ACC112 (cell line): ENCODE measurements around the gene EPHB2.
A peak's percentile ranks its signal among the peaks of the same experiment; 100 is the strongest.

Experiments
- H2AFZ ChIP-seq: fragments of 200-600 bp; sonication (generic); one replicate; pipeline ENCODE4 v1.6.0; 2017; ENCODE audit warnings: antibody characterized with exemption, low read length; ENCODE audit not compliant: unreplicated experiment
- H3K27ac ChIP-seq: fragments of 200-600 bp; sonication (generic); 2 replicates; pipeline ENCODE4 v1.5.1; 2014; ENCODE audit warnings: low read depth, mild to moderate bottlenecking, antibody characterized with exemption, low read length, moderate library complexity
- H3K27me3 ChIP-seq: fragments of 200-600 bp; sonication (generic); 2 replicates; pipeline ENCODE4 v1.6.1; 2014; ENCODE audit warnings: mild to moderate bottlenecking, antibody characterized with exemption, low read length, moderate library complexity, mixed read lengths; ENCODE audit not compliant: insufficient read depth
- H3K36me3 ChIP-seq: fragments of 200-600 bp; sonication (generic); 2 replicates; pipeline ENCODE4 v1.6.1; 2016; ENCODE audit warnings: mild to moderate bottlenecking, antibody characterized with exemption, low read length, moderate library complexity, mixed read lengths; ENCODE audit not compliant: insufficient read depth
- H3K4me1 ChIP-seq: fragments of 200-600 bp; sonication (generic); one replicate; pipeline ENCODE4 v1.6.1; 2016; ENCODE audit warnings: low read length, mixed read lengths; ENCODE audit not compliant: insufficient read depth, unreplicated experiment, control insufficient read depth
- H3K4me3 ChIP-seq: fragments of 200-600 bp; sonication (generic); 2 replicates; pipeline ENCODE4 v1.5.1; 2014; ENCODE audit warnings: mild to moderate bottlenecking, low read depth, low read length
- H3K79me2 ChIP-seq: fragments of 200-600 bp; sonication (generic); one replicate; pipeline ENCODE4 v1.6.0; 2016; ENCODE audit warnings: low read length; ENCODE audit not compliant: control insufficient read depth, unreplicated experiment, insufficient read depth

Gene EPHB2

GRCh38 chr1:22709227-22709626 lies 1.4 kb upstream of the EPHB2 start:
- H2AFZ ChIP-seq, result no peak overlapping the region
- no peak overlapping the region for H3K27ac ChIP-seq
- peaks cover 22% of the 10 kb centered on the region for H3K4me1 ChIP-seq
- H3K27me3 ChIP-seq, result no peaks in the 10 kb centered on the region
- H3K79me2 ChIP-seq, result peaks cover 24% of the 10 kb centered on the region
- no peak overlapping the region for H3K4me3 ChIP-seq
- H3K36me3 ChIP-seq, result no peaks in the 10 kb centered on the region

- Histone ChIP-seq H2AFZ (no peak overlapping the region), H3K4me3 (peak overlapping the region; percentile 72), H3K79me2 (peaks cover 24% of the 10 kb centered on the region), H3K27ac (no peak overlapping the region), H3K4me1 (peaks cover 18% of the 10 kb centered on the region), H3K36me3 (no peaks in the 10 kb centered on the region), H3K27me3 (no peaks in the 10 kb centered on the region)
Observed at GRCh38 chr1:22709891-22710700, 543 bp upstream of the EPHB2 start.

- Histone ChIP-seq H3K4me1 (peaks cover 18% of the 10 kb centered on the region), H3K4me3 (peak overlapping the region; percentile 78), H2AFZ (no peak overlapping the region), H3K27me3 (no peaks in the 10 kb centered on the region), H3K79me2 (peaks cover 24% of the 10 kb centered on the region), H3K36me3 (no peaks in the 10 kb centered on the region), H3K27ac (no peak overlapping the region)
Observed at GRCh38 chr1:22711071-22711470, 432 bp downstream of the EPHB2 start.

GRCh38 chr1:22711591-22712501 lies 1.2 kb downstream of the EPHB2 start:
- Histone ChIP-seq H2AFZ (peak overlapping the region; percentile 70), H3K4me1 (peaks cover 18% of the 10 kb centered on the region), H3K4me3 (peak overlapping the region; percentile 78), H3K27me3 (no peaks in the 10 kb centered on the region), H3K36me3 (no peaks in the 10 kb centered on the region), H3K27ac (no peak overlapping the region), H3K79me2 (peaks cover 27% of the 10 kb centered on the region)

- no peaks in the 10 kb centered on the region for H3K36me3 ChIP-seq
- H3K27me3 ChIP-seq, result no peaks in the 10 kb centered on the region
- H2AFZ ChIP-seq, result no peak overlapping the region
- peaks cover 35% of the 10 kb centered on the region for H3K79me2 ChIP-seq
- no peak overlapping the region for H3K27ac ChIP-seq
- peaks cover 18% of the 10 kb centered on the region for H3K4me1 ChIP-seq
- H3K4me3 ChIP-seq, result peak overlapping the region; percentile 78
Observed at GRCh38 chr1:22712502-22713271, 2.0 kb downstream of the EPHB2 start.

GRCh38 chr1:22714455-22714854 lies 3.8 kb downstream of the EPHB2 start:
- Histone ChIP-seq H3K27me3 (no peaks in the 10 kb centered on the region), H3K36me3 (no peaks in the 10 kb centered on the region), H3K4me1 (peaks cover 18% of the 10 kb centered on the region), H3K4me3 (no peak overlapping the region), H2AFZ (no peak overlapping the region), H3K79me2 (peaks cover 44% of the 10 kb centered on the region), H3K27ac (no peak overlapping the region)

GRCh38 chr1:22717037-22717760 lies 6.6 kb downstream of the EPHB2 start:
- Histone ChIP-seq H3K27me3 (no peaks in the 10 kb centered on the region), H3K79me2 (peaks cover 45% of the 10 kb centered on the region), H2AFZ (no peak overlapping the region), H3K4me1 (peaks cover 9% of the 10 kb centered on the region), H3K27ac (no peak overlapping the region), H3K4me3 (no peak overlapping the region), H3K36me3 (no peaks in the 10 kb centered on the region)

- no peaks in the 10 kb centered on the region for H3K27me3 ChIP-seq
- H3K4me1 ChIP-seq, result no peaks in the 10 kb centered on the region
- no peak overlapping the region for H3K4me3 ChIP-seq
- peaks cover 39% of the 10 kb centered on the region for H3K79me2 ChIP-seq
- H3K27ac ChIP-seq, result no peak overlapping the region
- H3K36me3 ChIP-seq, result no peaks in the 10 kb centered on the region
- no peak overlapping the region for H2AFZ ChIP-seq
Observed at GRCh38 chr1:22721122-22721873, 10.7 kb downstream of the EPHB2 start.

- Histone ChIP-seq H3K36me3 (no peaks in the 10 kb centered on the region), H3K79me2 (peaks cover 26% of the 10 kb centered on the region), H3K4me1 (no peaks in the 10 kb centered on the region), H2AFZ (no peak overlapping the region), H3K27ac (no peak overlapping the region), H3K4me3 (no peak overlapping the region), H3K27me3 (no peaks in the 10 kb centered on the region)
Observed at GRCh38 chr1:22722901-22723550, 12.4 kb downstream of the EPHB2 start.
